Effector memory CD8-positive, alpha-beta T cell (primary cell): ENCODE measurements around the gene RPS19.
A peak's percentile ranks its signal among the peaks of the same experiment; 100 is the strongest.

Experiments used
- ATAC-seq: fragments of 150-1000 bp; cut with Tn5 transposase; replicated peaks from 2 replicates; pipeline ENCODE4 v1.10.0; 2021; ENCODE audit warnings: mild to moderate bottlenecking, moderate library complexity
- DNase-seq, 3 experiments: peaks; one replicate each; pipeline ENCODE4 v3.0.0; 2021
- H3K27ac Mint-ChIP-seq, 2 donors: one replicate each; pipeline ENCODE4 v1.8.0; 2022; ENCODE audit warnings: mild to moderate bottlenecking in 2 of 2, mixed read lengths in 2 of 2, moderate library complexity in 2 of 2
- H3K27me3 Mint-ChIP-seq, 2 donors: one replicate each; pipeline ENCODE4 v1.8.0; 2022; ENCODE audit warnings: mixed read lengths in 2 of 2
- H3K36me3 Mint-ChIP-seq: one replicate; pipeline ENCODE4 v1.8.0; 2022; ENCODE audit warnings: mild to moderate bottlenecking, moderate library complexity, mixed read lengths; ENCODE audit not compliant: insufficient read depth
- H3K4me1 Mint-ChIP-seq, 2 donors: one replicate each; pipeline ENCODE4 v1.8.0; 2022; ENCODE audit warnings: low read depth in 2 of 2, mixed read lengths in 2 of 2
- H3K4me3 Mint-ChIP-seq, 2 donors: one replicate each; pipeline ENCODE4 v1.8.0; 2022; ENCODE audit warnings: mild to moderate bottlenecking in 2 of 2, mixed read lengths in 2 of 2, moderate library complexity in 2 of 2
- H3K9me3 Mint-ChIP-seq, 2 donors: one replicate each; pipeline ENCODE4 v1.8.0; 2022; ENCODE audit warnings: mixed read lengths in 2 of 2
- total RNA-seq, 9 experiments: gene quantifications; one replicate each; lab custom pipeline; 2026; lab: John Stamatoyannopoulos, UW

RPS19 gene
- 705 to 1,273 (median 1,126) reads per million in 9 experiments for total RNA-seq

- DNase-seq = peak; percentile 98 to 99 (median 98)
- Mint-ChIP-seq H3K4me3 (peak within 1 kb of the TSS; percentile 81 to 89), H3K4me1 (peaks cover 37 to 39% of the 10 kb centered on the region in 2 donors), H3K27ac (peak within 1 kb of the TSS; percentile 81 to 90), H3K36me3 (peaks cover 53% of the 10 kb centered on the region), H3K27me3 (peaks cover 4 to 5% of the 10 kb centered on the region in 2 donors), H3K9me3 (no peaks in the 10 kb centered on the region)
- ATAC-seq = peak; percentile 82
Measured at GRCh38 chr19:41859618-41860418, at the start of gene RPS19. Gene RPS19, plus strand, starts transcription at chr19:41860255. Its CDS starts 520 bp downstream, at chr19:41860775.

- H3K36me3 Mint-ChIP-seq = no peaks in the 10 kb centered on the region
- ATAC-seq (no peak), DNase-seq (no peak)
- no peak overlapping the region for H3K4me3 Mint-ChIP-seq
- no peak overlapping the region for H3K27ac Mint-ChIP-seq
- peaks cover 24 to 77% of the 10 kb centered on the region in 2 donors for H3K27me3 Mint-ChIP-seq
- no peaks in the 10 kb centered on the region for H3K9me3 Mint-ChIP-seq
- peaks cover 0 to 1% of the 10 kb centered on the region in 2 donors for H3K4me1 Mint-ChIP-seq
Measured at GRCh38 chr19:41810301-41810700, 49.8 kb upstream of the RPS19 start.

GRCh38 chr19:41811036-41811435 is 49.0 kb upstream of the RPS19 start:
- H3K27me3 Mint-ChIP-seq = peaks cover 19 to 70% of the 10 kb centered on the region in 2 donors
- H3K4me3 Mint-ChIP-seq = no peak overlapping the region
- no peaks in the 10 kb centered on the region for H3K9me3 Mint-ChIP-seq
- no peaks in the 10 kb centered on the region for H3K36me3 Mint-ChIP-seq
- DNase-seq = no peak
- H3K27ac Mint-ChIP-seq = no peak overlapping the region
- ATAC-seq = peak; percentile 21
- H3K4me1 Mint-ChIP-seq = peaks cover 0 to 1% of the 10 kb centered on the region in 2 donors

GRCh38 chr19:41811981-41812380 is 48.1 kb upstream of the RPS19 start:
- DNase-seq (no peak), ATAC-seq (no peak)
- no peaks in the 10 kb centered on the region for H3K9me3 Mint-ChIP-seq
- H3K27ac Mint-ChIP-seq = no peak overlapping the region
- peaks cover 19 to 61% of the 10 kb centered on the region in 2 donors for H3K27me3 Mint-ChIP-seq
- no peaks in the 10 kb centered on the region for H3K36me3 Mint-ChIP-seq
- peaks cover 0 to 1% of the 10 kb centered on the region in 2 donors for H3K4me1 Mint-ChIP-seq
- H3K4me3 Mint-ChIP-seq = no peak overlapping the region

DNA sequence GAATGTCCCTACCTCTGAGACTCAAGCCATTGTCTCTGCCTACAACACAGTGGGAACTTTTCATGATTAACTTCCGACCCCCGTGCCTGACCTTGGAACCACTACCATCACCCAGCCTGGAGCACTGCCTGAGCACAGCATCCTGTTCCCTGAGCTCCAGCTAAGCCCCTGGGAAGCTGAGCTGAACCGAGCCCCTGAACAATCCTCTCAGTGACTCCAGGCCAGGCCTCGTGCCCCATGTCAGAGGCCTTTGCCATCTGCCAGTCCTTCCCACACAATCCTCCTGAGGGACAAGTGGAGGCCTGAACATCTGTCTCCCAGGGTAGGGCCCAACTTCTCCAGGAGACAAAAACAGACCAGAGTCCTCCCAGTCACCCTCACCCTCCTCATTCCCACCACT is 46.1 kb upstream of the RPS19 start:
- no peak for ATAC-seq
- no peak overlapping the region for H3K27ac Mint-ChIP-seq
- no peaks in the 10 kb centered on the region for H3K36me3 Mint-ChIP-seq
- no peaks in the 10 kb centered on the region for H3K9me3 Mint-ChIP-seq
- DNase-seq = no peak
- peaks cover 0 to under 1% of the 10 kb centered on the region in 2 donors for H3K4me1 Mint-ChIP-seq
- no peak overlapping the region for H3K4me3 Mint-ChIP-seq
- H3K27me3 Mint-ChIP-seq = peaks cover 23 to 48% of the 10 kb centered on the region in 2 donors

DNA sequence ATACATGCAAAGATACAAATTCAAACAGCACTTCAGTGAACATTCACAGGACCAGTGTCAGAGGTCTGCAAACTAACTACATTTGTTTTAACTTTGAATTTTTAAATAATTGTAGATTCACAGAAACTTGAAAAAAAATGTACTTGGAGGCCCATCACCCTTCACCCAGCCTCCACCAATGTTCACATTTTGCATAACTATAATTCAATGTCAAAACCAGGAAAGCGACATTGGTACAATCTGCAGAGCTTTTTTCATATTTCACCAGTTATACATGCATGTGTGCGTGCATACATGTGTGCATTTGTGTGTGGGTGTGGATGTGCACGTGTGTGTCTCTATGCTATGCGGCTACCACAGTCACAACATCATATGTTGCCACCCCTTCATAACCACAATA is 44.8 kb upstream of the RPS19 start:
- ATAC-seq (no peak), DNase-seq (no peak)
- no peaks in the 10 kb centered on the region for H3K9me3 Mint-ChIP-seq
- no peak overlapping the region for H3K4me3 Mint-ChIP-seq
- no peaks in the 10 kb centered on the region for H3K4me1 Mint-ChIP-seq
- H3K36me3 Mint-ChIP-seq = no peaks in the 10 kb centered on the region
- H3K27ac Mint-ChIP-seq = no peak overlapping the region
- peaks cover 12 to 38% of the 10 kb centered on the region in 2 donors for H3K27me3 Mint-ChIP-seq

DNA sequence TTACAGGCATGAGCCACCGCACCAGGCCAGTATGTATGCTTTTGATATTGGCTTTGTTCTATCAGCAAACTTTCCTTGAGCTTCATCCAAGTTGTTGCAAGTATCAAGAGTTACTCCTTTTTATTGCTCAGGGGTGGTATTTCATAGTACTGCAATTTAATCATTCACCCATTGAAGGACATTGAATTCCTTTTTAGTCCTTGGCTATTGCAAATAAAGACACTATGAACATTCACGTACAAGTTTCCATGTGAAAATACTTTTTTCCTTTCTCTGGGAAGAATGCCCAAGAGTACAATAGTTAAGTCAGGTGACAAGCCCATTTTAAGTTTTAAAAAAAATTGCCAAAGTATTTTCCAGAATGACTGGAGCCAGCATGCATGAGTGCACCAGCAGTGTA is 43.3 kb upstream of the RPS19 start:
- no peak for ATAC-seq
- Mint-ChIP-seq H3K9me3 (no peaks in the 10 kb centered on the region), H3K27ac (no peak overlapping the region), H3K27me3 (peaks cover 16 to 39% of the 10 kb centered on the region in 2 donors), H3K36me3 (no peaks in the 10 kb centered on the region), H3K4me1 (peaks cover 0 to 4% of the 10 kb centered on the region in 2 donors), H3K4me3 (no peak overlapping the region)
- DNase-seq = no peak

DNA sequence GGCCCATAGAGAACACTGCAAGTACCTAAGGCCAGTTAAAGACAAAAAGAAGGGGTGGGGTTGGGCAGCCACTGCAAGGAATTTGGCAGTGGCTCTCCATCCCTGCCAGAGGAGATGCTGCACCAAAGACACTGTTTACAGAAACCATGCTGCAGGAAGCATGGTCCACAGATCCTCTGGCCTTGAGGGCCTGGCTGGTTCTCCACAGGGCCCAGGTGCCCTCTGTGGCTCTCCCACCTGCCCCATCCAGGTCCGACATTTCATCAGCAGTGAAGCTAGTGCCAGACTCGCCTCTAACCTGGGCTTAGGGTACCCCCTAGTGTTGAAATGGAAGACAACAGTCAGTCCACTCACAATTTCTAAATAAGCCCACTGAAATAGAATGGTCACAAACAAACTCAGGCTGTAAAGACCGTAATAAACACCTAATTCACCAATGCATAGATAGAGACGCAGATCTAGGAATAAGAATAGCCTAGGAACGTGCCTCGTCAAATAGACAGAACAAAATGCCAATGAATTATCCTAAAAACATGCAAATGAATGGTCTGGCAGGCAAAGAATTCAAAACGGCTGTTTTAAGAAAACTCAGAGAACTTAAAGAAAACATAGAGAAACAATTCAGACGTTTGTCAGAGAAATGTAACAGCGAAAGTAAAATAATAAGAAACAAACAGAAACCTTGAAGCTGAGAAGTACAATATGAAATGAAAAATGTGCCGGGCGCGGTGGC is 38.9 kb upstream of the RPS19 start:
- Mint-ChIP-seq H3K36me3 (no peaks in the 10 kb centered on the region), H3K9me3 (no peaks in the 10 kb centered on the region), H3K27me3 (peaks cover 34 to 44% of the 10 kb centered on the region in 2 donors), H3K4me1 (peaks cover 0 to 4% of the 10 kb centered on the region in 2 donors), H3K4me3 (no peak overlapping the region), H3K27ac (peak overlapping the region in 1 of 2 donors; percentile 45)
- ATAC-seq (peak; percentile 77), DNase-seq (peak; percentile 31 to 37 (median 32))

DNA sequence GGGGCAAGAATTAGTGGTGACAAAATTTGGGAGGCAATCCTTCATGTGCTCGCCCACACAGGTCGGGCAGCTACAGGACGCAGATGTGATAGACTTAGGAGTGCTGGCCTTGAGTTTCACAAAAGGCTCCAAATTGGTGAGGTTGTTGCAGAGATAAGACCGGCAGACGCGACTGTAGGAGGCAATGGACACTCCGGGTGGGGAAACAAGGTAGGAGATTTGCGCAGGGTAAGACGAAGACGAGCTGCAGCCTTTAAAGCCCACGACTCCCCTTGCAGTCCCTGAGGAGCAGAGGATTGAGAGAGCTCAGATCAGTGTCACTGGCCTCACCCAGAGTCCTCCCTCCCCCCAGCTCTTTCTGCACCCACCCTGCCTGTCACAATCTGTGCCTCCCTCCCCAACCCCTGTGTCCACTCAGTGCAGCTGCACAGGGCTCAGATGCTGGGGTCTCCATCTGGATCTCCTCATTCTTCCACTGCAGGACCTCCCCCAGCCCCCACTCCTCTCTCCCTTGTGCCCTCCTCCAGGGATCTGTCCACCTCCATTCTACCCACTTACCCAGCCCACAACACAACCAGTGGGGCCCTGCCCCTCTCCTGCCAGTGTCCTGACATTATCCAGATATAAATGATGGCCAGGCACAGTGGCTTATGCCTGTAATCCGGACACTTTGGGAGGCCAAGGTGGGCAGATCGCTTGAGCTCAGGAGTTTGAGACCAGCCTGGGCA is 21.9 kb upstream of the RPS19 start:
- H3K4me1 Mint-ChIP-seq = no peaks in the 10 kb centered on the region
- H3K27ac Mint-ChIP-seq = no peak overlapping the region
- no peak for DNase-seq
- H3K27me3 Mint-ChIP-seq = peaks cover 43 to 58% of the 10 kb centered on the region in 2 donors
- H3K4me3 Mint-ChIP-seq = no peak overlapping the region
- H3K9me3 Mint-ChIP-seq = no peaks in the 10 kb centered on the region
- ATAC-seq = no peak
- no peaks in the 10 kb centered on the region for H3K36me3 Mint-ChIP-seq

DNA sequence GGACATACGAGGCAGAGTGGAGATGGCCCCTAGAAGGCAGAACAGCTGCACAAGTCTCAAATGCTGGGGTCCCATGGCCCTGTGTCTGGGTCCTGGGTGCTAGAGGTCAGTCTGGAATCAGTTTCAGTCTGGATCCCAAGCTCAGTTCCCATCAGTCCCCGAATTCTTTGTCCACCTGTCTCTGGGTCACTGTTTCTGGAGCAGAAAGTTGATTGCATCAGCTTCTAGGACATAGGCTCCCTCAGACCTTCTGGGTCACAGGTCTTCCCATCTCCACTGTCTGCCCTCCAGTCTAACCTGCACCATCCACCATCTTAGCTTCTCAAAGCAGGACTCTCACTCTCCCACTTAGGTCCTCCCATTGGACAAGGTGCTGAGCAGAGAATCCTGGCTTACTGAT is 20.8 kb upstream of the RPS19 start:
- Mint-ChIP-seq H3K4me3 (no peak overlapping the region), H3K9me3 (no peaks in the 10 kb centered on the region), H3K27ac (no peak overlapping the region), H3K36me3 (no peaks in the 10 kb centered on the region), H3K4me1 (no peaks in the 10 kb centered on the region), H3K27me3 (peaks cover 42 to 60% of the 10 kb centered on the region in 2 donors)
- ATAC-seq = no peak
- DNase-seq = no peak

GRCh38 chr19:41843371-41843770 is 16.7 kb upstream of the RPS19 start:
- ATAC-seq (no peak), DNase-seq (no peak)
- no peaks in the 10 kb centered on the region for H3K4me1 Mint-ChIP-seq
- H3K9me3 Mint-ChIP-seq = no peaks in the 10 kb centered on the region
- no peaks in the 10 kb centered on the region for H3K36me3 Mint-ChIP-seq
- peaks cover 12 to 29% of the 10 kb centered on the region in 2 donors for H3K27me3 Mint-ChIP-seq
- no peak overlapping the region for H3K4me3 Mint-ChIP-seq
- peak overlapping the region in 1 of 2 donors; percentile 8 for H3K27ac Mint-ChIP-seq

- Mint-ChIP-seq H3K4me3 (no peak within 1 kb of the TSS), H3K27me3 (peaks cover 0 to 27% of the 10 kb centered on the region in 2 donors), H3K27ac (peak within 1 kb of the TSS in 1 of 2 donors; percentile 8), H3K36me3 (no peaks in the 10 kb centered on the region), H3K9me3 (no peaks in the 10 kb centered on the region), H3K4me1 (no peaks in the 10 kb centered on the region)
- no peak for DNase-seq
- no peak for ATAC-seq
Measured at GRCh38 chr19:41844601-41845000, 15.5 kb upstream of the RPS19 start, which contains the start of gene LYPD4. Gene LYPD4, minus strand, starts transcription at chr19:41844683. Its CDS starts 5,398 bp downstream, at chr19:41839285.

GRCh38 chr19:41845001-41845050 is 15.2 kb upstream of the RPS19 start, which contains the start of gene DMRTC2:
Gene DMRTC2, plus strand, starts transcription at chr19:41845042. Its CDS starts 2,387 bp downstream, at chr19:41847429.
- peaks cover 0 to 24% of the 10 kb centered on the region in 2 donors for H3K27me3 Mint-ChIP-seq
- DNase-seq (no peak), ATAC-seq (no peak)
- H3K9me3 Mint-ChIP-seq = no peaks in the 10 kb centered on the region
- no peaks in the 10 kb centered on the region for H3K36me3 Mint-ChIP-seq
- no peaks in the 10 kb centered on the region for H3K4me1 Mint-ChIP-seq
- no peak within 1 kb of the TSS for H3K4me3 Mint-ChIP-seq
- H3K27ac Mint-ChIP-seq = no peak within 1 kb of the TSS
